A172 (cell line): ENCODE data around the gene CCDC13. TPM values are rescaled to one million over a fixed set of nuclear protein-coding genes. Genes with fewer than 3 reads are reported as not detected.

Experiments
- DNase-seq: peaks from one replicate; pipeline ENCODE4 v3.0.0-alpha.2; 2015; ENCODE audit warnings: low spot score
- total RNA-seq: library from RNA; depleted of rRNA; stranded (reverse); fragments of >200 nt; shearing (Covaris generic); gene quantifications from 2 replicates; pipeline ENCODE4 v1.2.3, GENCODE V29; 2014

Gene CCDC13
- total RNA-seq, 1 experiment from 2014 or later: not detected

DNA sequence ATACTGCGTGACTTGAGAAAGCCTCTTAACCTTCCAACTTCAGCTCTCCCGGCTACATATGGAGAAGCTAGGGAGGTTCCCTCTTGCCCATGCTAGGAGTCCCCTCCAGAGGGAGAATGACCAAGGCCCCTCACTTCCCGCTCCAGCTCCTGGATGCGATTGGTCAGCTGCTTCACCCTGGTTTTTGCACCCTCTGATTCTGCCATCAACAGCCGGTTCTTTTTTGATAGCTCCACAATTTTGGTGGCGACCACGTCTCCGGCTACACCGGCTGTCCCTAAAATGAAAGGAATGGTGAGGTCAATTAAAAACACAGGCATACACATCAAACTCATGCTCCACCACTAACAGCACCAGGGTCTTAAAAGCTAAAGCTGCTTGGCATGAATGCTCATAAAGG, 20.6 kb downstream of the CCDC13 start:
- no peak for DNase-seq

GRCh38 chr3:42751609-42752008, 21.4 kb downstream of the CCDC13 start:
- no peak for DNase-seq

DNA sequence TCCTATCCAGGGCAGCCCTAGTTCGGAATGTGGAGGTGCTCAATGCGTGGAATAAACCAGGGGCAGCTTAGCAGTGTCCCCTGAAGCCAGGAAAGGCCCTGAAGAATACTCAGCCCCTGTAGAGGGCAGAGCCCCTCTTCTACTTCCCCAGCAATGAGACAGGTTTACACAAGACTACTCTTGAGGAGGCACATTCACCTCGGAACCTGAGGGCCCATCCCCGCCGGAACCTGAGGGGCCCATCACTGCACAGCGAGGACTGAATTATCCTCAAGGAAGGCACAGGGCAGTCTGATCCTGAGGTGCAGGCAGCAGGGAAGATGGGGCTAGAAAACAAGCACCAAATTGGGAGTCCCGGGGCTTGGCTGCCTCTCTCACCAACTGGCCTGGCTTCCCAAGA, 22.2 kb downstream of the CCDC13 start:
- no peak for DNase-seq

- no peak for DNase-seq
These were observed 23.3 kb downstream of the CCDC13 start for GRCh38 chr3:42749753-42750231.

GRCh38 chr3:42749025-42749752, 23.9 kb downstream of the CCDC13 start:
- no peak for DNase-seq

DNA sequence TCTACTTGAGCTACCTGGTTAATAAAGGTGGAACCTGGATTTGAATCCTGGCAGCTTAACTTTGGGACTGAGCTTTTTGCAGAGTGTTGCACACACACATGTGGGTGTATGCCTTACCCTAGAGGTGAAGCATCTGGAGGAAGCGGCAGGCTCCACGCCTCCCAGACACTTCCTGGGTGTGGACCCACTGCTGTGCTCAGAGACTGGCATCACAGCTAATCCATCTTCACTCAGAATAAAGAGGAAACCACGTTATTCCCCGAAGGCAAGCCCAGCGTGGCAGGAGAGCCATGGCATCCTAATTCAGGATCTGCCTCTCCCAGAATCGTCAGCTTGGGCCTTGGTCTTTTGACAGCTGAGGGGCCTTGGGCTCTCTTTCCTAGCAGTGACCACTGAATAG, 25.5 kb downstream of the CCDC13 start:
- no peak for DNase-seq

- DNase-seq: no peak
These were observed 26.3 kb downstream of the CCDC13 start for GRCh38 chr3:42746455-42747450.

DNA sequence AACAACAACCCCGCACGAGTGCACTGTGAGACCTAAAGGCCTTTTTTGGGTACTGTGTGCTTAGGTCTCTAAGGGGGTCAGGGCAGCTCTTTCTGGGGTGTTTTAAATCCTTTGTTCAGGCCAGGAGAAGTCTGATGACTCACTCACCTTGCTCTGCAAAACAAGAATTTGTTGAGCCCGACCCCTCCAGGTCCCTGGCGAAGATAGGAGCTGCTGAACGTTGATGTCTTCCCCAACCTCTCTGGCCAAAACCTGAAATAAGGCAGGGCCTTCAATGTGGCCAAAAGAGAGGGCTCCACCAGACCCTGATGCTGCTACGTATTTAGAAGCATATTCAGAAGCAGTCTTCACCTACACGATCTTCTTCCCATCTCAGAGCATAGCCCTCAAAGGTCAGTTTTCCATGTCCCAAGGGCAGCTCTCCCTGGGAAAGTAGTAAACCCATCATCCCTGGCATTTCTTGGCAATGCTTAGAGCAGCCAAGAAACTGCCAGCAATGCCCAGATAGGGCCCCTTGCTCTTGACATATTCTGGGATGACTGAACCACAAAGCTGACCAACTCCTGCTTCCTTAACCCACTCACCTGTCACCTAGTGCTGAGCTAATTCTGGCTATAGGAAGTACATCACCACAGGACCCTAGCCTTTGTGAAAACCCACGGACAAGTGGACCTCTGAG, 27.1 kb downstream of the CCDC13 start:
- DNase-seq: no peak

- no peak for DNase-seq
These were observed 27.7 kb downstream of the CCDC13 start for GRCh38 chr3:42745291-42745745.

DNA sequence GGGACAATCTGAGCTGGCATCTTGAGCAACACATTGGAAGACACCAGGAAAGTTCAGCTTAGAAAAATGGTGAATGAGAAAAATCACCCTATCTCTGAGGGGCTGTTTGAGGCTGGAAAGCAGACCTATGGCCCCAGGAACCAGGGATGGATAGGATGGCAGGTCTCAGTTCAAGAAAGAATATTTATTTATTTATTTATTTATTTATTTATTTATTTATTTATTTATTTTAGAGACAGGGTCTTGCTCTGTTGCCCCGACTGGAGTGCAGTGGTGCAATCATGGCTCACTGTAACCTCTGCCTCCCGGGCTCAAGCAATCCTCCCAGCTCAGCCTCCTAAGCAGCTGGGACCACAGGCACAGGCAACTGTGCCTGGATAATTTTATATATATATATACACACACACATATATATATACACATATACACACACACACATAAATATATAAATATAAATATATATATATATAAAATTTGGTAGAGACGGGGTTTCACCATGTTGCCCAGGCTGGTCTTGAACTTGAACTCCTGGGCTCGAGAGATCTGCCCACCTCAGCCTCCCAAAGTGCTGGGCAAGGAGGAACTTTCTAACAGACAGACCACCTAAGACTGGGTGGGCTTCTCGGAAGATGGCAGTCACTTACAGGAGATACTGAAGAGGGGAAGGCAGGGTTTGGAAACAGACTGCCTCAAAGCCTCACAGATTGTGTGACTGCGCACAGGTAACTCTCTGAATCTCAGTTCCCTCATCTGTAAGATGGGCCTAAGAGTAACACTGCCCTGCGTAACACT, 29.7 kb downstream of the CCDC13 start:
- no peak for DNase-seq

DNA sequence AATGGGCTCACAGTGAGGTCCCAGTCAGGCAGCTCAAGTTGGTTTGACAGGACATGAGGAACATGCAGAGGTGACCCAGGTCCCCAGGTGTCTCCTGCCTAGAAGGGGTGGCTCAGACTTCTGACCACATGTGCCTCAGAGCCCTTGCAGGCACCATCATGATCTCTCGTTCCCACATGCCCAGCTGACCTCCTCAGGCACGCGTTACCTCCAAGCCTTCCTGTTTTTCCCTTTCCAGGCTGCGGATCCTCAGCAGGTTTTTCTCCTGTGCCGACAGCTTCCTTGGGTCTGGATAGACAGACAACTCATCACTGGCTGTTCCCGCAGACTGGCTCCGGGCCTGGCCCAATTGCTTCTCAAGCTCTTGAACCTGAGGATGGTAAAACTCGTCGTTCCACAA, 30.4 kb downstream of the CCDC13 start:
- no peak for DNase-seq

- no peak for DNase-seq
These were observed 30.8 kb downstream of the CCDC13 start for GRCh38 chr3:42742259-42742658.

DNA sequence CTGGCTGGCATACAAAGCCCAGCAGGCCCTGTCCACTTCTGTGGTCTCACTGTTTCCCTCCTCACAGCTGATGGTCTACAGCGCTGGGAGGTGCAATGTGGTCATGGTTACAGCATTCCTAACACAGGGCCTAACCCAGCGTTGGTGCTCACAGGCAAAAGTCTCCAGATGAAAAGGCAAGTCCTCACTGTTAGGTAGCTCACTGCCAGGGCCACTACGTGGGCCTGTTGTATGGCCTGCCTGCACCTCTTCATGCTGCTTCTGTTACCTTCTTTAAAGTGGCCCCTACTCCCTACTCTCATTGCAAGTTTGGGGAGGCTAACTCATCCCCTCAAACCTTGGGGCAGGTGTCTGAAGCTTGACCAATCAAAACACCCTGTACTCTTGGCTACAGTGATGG, 31.3 kb downstream of the CCDC13 start:
- DNase-seq: no peak

DNA sequence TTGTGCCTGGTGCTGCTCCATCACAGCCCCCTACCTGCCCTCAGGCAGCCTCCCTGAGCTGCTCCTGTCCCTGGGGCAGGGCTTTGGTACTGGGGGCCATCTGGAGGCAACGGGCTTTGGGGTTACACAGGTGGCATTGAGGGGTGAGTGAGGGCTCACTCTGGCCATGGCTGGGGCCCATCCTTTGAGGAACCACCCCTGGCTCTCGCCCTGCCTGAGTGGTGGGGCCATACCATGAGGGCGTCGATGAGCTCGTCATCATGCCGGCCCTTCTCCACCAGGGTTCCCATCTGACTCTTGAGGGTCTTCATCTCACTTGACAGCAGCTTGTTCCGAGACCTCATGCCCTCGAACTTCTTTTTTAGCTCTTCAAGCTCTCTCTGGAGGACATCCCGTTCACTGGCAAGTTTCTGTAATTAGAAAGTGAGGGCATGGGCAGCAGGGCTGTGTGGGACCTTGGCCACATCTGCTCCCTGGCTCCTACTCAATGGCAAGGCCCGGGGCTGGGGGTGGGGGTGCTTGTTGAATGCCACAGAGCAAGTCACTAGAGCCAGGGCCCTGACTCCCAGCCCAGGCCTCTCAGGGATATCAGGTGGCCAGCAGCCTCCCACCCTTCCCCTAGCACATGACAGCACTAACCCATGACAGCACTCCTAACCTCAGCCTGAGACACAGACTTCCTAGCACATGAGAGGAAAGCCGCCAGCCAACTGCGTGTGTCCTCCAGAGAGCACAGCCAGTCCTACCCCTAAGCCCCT, 33.5 kb downstream of the CCDC13 start:
- DNase-seq: no peak

GRCh38 chr3:42736531-42736930, 36.5 kb downstream of the CCDC13 start:
- no peak for DNase-seq

- no peak for DNase-seq
These were observed 37.0 kb downstream of the CCDC13 start for GRCh38 chr3:42736081-42736480.

DNA sequence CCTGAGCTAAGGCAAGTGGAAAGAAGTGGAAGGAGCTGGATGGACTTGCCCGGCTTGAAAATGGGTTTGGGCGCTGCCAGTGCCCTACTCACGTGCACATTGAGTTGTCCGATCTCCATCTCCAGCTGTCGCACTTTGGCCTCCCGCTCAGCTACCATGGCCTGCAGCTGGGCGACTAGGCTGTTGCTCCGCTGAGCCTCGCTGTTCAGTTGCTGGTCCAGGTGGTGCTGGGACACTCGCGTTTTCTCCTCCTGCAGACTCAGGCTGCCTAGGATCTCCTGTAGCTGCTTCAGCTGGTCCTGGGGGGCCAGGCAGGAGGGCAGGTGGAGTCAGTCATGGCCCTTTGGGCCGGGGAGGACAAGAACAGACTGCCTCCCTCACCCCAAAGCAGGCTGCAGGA, 37.4 kb downstream of the CCDC13 start:
- no peak for DNase-seq

DNA sequence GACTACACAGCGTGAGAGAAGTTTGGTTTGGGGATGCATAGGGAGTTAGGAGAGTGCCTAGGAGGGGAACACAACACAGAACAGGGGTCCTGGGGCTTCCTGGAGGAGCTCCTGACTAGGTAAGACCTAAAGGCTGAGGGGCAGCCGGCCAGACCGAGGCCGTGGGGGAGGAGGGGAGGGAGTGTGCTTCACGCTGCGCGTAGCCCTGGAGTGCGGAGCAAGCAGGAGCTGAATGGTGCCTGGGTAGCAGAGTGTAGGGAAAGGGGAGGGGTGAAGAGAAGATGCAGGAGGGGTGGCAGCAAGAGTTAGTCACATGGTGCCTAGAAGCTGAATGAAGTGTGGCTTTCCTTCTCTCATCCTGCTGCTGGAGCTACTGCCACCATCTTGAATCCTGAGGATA, 38.0 kb downstream of the CCDC13 start:
- DNase-seq: no peak

DNA sequence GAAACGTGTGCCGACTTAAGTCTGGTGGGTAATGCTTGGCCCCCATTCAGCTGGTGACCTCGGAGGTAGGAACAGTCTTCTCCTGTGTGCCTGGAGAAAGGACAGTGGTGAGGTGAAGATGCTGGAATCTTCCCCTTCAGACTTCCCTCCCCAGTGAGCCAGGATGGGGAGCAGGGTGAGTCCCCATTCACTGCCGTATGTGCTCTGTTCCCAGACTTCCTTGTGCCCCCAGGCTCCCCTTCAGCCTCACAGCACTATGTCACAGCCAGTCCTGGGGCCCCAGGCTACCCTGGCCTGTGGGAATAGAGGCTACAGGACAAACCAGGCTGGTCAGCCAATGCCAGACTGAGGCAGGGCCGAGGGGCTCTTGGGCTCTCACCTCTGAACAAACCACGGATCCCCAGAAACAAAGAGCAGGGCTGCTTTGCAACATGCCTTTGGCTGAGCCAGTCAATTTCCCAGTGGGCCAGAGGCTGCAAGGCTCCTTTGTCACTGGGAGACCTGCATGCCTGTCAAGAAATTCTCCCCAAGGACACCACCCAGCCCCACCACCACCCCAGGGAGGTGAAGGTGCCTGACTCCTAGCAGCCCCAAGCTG, 38.7 kb downstream of the CCDC13 start:
- no peak for DNase-seq
